Brain microvascular endothelial cell (primary cell): ENCODE results near the gene SH3TC2.

Experiments used
- DNase-seq: peaks from one replicate; pipeline ENCODE4 v3.0.0-alpha.2; 2020
- H3K27ac ChIP-seq: fragments of 250-450 bp; sonication (Bioruptor Pico); 2 replicates; pipeline ENCODE4 v1.5.1; 2020; ENCODE audit warnings: mild to moderate bottlenecking, moderate library complexity
- H3K27me3 ChIP-seq: fragments of 250-450 bp; sonication (Bioruptor Pico); replicated peaks from 2 replicates; pipeline ENCODE4 v1.5.1; 2020; ENCODE audit warnings: mild to moderate bottlenecking
- H3K36me3 ChIP-seq: fragments of 250-450 bp; sonication (Bioruptor Pico); replicated peaks from 2 replicates; pipeline ENCODE4 v1.5.1; 2020; ENCODE audit warnings: mild to moderate bottlenecking
- H3K4me3 ChIP-seq: 2 replicates; pipeline ENCODE4 v1.5.1; 2011; ENCODE audit warnings: low read depth, mild to moderate bottlenecking, control low read depth, low read length, moderate library complexity
- in situ Hi-C: cut with HindIII; loops from 2 replicates; pipeline ENCODE4 v1.10.0; 2017; ENCODE audit warnings: low sequenced_read_pairs, low pct_ligation_motif_present
- TF ChIP-seq, protein P1 (sequence below): IDR thresholded peaks from 2 replicates; pipeline ENCODE4 v1.5.1; 2011; ENCODE audit warnings: low read depth, mild to moderate bottlenecking, moderate library complexity, low read length, control low read depth, inconsistent platforms; ENCODE audit errors: missing control alignments

Gene SH3TC2

DNA sequence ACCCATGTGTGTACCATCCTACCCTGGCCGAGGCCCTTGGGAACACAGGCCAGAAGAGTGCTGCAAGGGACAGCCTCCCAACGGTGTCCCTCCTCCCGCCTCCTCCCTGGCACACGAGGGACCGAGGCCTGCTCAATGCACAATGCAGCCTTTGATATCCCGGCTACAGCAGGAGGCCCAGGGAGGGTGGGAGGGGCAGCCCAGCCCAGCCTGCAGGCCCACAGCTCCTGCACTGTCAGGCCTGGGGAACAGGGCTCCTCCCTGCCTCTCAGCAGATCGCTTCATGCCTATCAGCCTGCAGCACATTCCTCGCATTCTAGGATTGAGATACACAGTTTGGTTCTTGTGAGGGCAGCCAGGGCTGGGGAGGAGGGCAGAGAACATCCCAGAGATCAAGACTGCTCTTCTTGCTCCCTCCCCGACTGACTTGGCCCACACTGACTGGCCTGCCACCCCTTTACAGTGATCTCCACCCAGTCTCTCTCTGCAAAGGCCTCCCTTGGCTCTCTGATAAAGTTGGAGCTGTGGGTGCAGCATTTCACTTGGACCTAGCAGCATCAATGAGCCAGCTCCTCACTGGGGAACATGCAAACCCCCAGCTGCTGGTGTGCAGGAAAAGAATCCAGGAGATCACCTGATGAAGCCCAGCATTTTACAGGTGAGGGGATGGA is at the start of gene SH3TC2:
Gene SH3TC2, minus strand, starts transcription at position 46 of the 671 bp plus-strand sequence. Its CDS starts 40 bp downstream, at position 6.
- TF ChIP-seq, protein P1, sequence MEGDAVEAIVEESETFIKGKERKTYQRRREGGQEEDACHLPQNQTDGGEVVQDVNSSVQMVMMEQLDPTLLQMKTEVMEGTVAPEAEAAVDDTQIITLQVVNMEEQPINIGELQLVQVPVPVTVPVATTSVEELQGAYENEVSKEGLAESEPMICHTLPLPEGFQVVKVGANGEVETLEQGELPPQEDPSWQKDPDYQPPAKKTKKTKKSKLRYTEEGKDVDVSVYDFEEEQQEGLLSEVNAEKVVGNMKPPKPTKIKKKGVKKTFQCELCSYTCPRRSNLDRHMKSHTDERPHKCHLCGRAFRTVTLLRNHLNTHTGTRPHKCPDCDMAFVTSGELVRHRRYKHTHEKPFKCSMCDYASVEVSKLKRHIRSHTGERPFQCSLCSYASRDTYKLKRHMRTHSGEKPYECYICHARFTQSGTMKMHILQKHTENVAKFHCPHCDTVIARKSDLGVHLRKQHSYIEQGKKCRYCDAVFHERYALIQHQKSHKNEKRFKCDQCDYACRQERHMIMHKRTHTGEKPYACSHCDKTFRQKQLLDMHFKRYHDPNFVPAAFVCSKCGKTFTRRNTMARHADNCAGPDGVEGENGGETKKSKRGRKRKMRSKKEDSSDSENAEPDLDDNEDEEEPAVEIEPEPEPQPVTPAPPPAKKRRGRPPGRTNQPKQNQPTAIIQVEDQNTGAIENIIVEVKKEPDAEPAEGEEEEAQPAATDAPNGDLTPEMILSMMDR, result no peak
- Histone ChIP-seq H3K27me3 (no peaks in the 10 kb centered on the region), H3K4me3 (no peak within 1 kb of the TSS), H3K36me3 (no peaks in the 10 kb centered on the region), H3K27ac (peak within 1 kb of the TSS; percentile 72)
- peak; percentile 49 for DNase-seq
- in situ Hi-C loops, result no loop called here

- in situ Hi-C loops, result loop anchor here (25.0 kb wide), 1 partner anchor 373 kb away; no protein-coding TSS in a partner anchor
- no peak overlapping the region for H3K27ac ChIP-seq
- TF ChIP-seq, protein P1, result no peak
- no peak overlapping the region for H3K4me3 ChIP-seq
- DNase-seq, result no peak
- no peaks in the 10 kb centered on the region for H3K27me3 ChIP-seq
- no peaks in the 10 kb centered on the region for H3K36me3 ChIP-seq
Observed at GRCh38 chr5:149110406-149110805, 47.5 kb upstream of the SH3TC2 start.

- Histone ChIP-seq H3K27me3 (no peaks in the 10 kb centered on the region), H3K4me3 (no peak overlapping the region), H3K36me3 (no peaks in the 10 kb centered on the region), H3K27ac (no peak overlapping the region)
- TF ChIP-seq, protein P1, result no peak
- DNase-seq, result no peak
- in situ Hi-C loops, result loop anchor here (25.0 kb wide), 1 partner anchor 371 kb away; no protein-coding TSS in a partner anchor
Observed at GRCh38 chr5:149108651-149109280, 45.9 kb upstream of the SH3TC2 start.

GRCh38 chr5:149100331-149100730 is 37.5 kb upstream of the SH3TC2 start:
- H3K27ac ChIP-seq, result no peak overlapping the region
- no peak for DNase-seq
- in situ Hi-C loops, result loop anchor here (25.0 kb wide), 1 partner anchor 363 kb away; no protein-coding TSS in a partner anchor
- no peaks in the 10 kb centered on the region for H3K27me3 ChIP-seq
- no peak overlapping the region for H3K4me3 ChIP-seq
- H3K36me3 ChIP-seq, result no peaks in the 10 kb centered on the region
- TF ChIP-seq, protein P1, result no peak

- no peak for DNase-seq
- in situ Hi-C loops, result loop anchor here (25.0 kb wide), 1 partner anchor 363 kb away; no protein-coding TSS in a partner anchor
- TF ChIP-seq, protein P1, result no peak
Observed at GRCh38 chr5:149099920-149100319, 37.1 kb upstream of the SH3TC2 start.

More at GRCh38 chr5:149099920-149100319, 37.1 kb upstream of the SH3TC2 start:
- H3K27me3 ChIP-seq, result no peaks in the 10 kb centered on the region
- H3K36me3 ChIP-seq, result no peaks in the 10 kb centered on the region
- no peak overlapping the region for H3K4me3 ChIP-seq
- no peak overlapping the region for H3K27ac ChIP-seq
